Keratinocyte (primary cell): ENCODE measurements around the gene AP3D1. TPM values are rescaled to one million over a fixed set of nuclear protein-coding genes. Genes with fewer than 3 reads are reported as not detected.

Source experiments
- DNase-seq: peaks from one replicate; pipeline ENCODE4 v3.0.0-alpha.2; 2011; ENCODE audit warnings: low read depth, missing footprints, low spot score
- FAIRE-seq: peaks from 2 replicates; lab custom pipeline; 2011; peaks lifted over from hg19 to GRCh38; lab: Jason Lieb, UNC
- H2AFZ ChIP-seq: 2 replicates; pipeline ENCODE4 v1.6.0; 2012; ENCODE audit warnings: low read length, control low read depth, inconsistent platforms; ENCODE audit not compliant: control insufficient read depth
- H3K27ac ChIP-seq: 2 replicates; pipeline ENCODE4 v1.5.1; 2011; ENCODE audit warnings: low read length; ENCODE audit not compliant: control insufficient read depth, insufficient read depth
- H3K27me3 ChIP-seq: 3 replicates; pipeline ENCODE4 v1.6.0; 2011; ENCODE audit warnings: low read length; ENCODE audit not compliant: control insufficient read depth, insufficient read depth; ENCODE audit errors: extremely low read depth
- H3K36me3 ChIP-seq, 2 experiments: 2 replicates in 1 of 2; 3 replicates in 1 of 2; pipeline ENCODE4 v1.5.1; 2011; ENCODE audit warnings: low read length in 2 of 2, mild to moderate bottlenecking in 1 of 2; ENCODE audit not compliant: control insufficient read depth in 2 of 2, insufficient read depth in 2 of 2; ENCODE audit errors: extremely low read depth in 1 of 2
- H3K4me1 ChIP-seq: 3 replicates; pipeline ENCODE4 v1.5.1; 2011; ENCODE audit warnings: low read length; ENCODE audit not compliant: control insufficient read depth, insufficient read depth; ENCODE audit errors: extremely low read depth
- H3K4me2 ChIP-seq: 3 replicates; pipeline ENCODE4 v1.6.0; 2011; ENCODE audit warnings: low read depth, low read length; ENCODE audit not compliant: control insufficient read depth, insufficient read depth; ENCODE audit errors: extremely low read depth
- H3K4me3 ChIP-seq, 3 experiments: fragments of 200-600 bp in 1 of 3; sonication (generic) in 1 of 3; 2 replicates in 2 of 3; 3 replicates in 1 of 3; pipeline ENCODE4 v1.5.1; 2011 to 2016; ENCODE audit warnings: low read length in 3 of 3, mild to moderate bottlenecking in 3 of 3, control low read depth in 2 of 3, inconsistent platforms in 1 of 3, low read depth in 1 of 3, mixed read lengths in 1 of 3, mixed run types in 1 of 3, moderate library complexity in 1 of 3; ENCODE audit not compliant: control insufficient read depth in 2 of 3, insufficient read depth in 2 of 3; ENCODE audit errors: extremely low read depth in 1 of 3
- H3K79me2 ChIP-seq: 2 replicates; pipeline ENCODE4 v1.6.0; 2012; ENCODE audit warnings: low read length; ENCODE audit not compliant: control insufficient read depth, insufficient read depth
- H3K9ac ChIP-seq: 3 replicates; pipeline ENCODE4 v1.6.0; 2011; ENCODE audit warnings: low read length; ENCODE audit not compliant: control insufficient read depth, insufficient read depth; ENCODE audit errors: extremely low read depth
- H3K9me1 ChIP-seq: 3 replicates; pipeline ENCODE4 v1.6.0; 2011; ENCODE audit warnings: low read length; ENCODE audit not compliant: control insufficient read depth, insufficient read depth; ENCODE audit errors: extremely low read depth
- H3K9me3 ChIP-seq: 2 replicates; pipeline ENCODE4 v1.5.1; 2012; ENCODE audit warnings: low read depth, low read length; ENCODE audit not compliant: control insufficient read depth
- H4K20me1 ChIP-seq: 3 replicates; pipeline ENCODE4 v1.6.0; 2011; ENCODE audit warnings: low read length; ENCODE audit not compliant: control insufficient read depth, insufficient read depth; ENCODE audit errors: extremely low read depth
- EZH2 ChIP-seq: IDR thresholded peaks from one replicate; pipeline ENCODE4 v1.6.1; 2012; ENCODE audit warnings: inconsistent platforms, mild to moderate bottlenecking, low read length, moderate library complexity
- dilution Hi-C: fragments of 300-500 bp; cut with MboI; formaldehyde crosslinking; loops from one replicate; pipeline ENCODE4 v1.7.0; 2020; ENCODE audit warnings: low sequenced_read_pairs; ENCODE audit not compliant: extremely low pct_ligation_motif_present
- polyA plus RNA-seq, 5 experiments: library from polyadenylated mRNA; depleted of rRNA in 3 of 5; stranded (reverse) in 3 of 5; stranded (forward) in 1 of 5; unstranded in 1 of 5; fragments of >200 nt; gene quantifications; 1 replicate in 1 of 5; 2 replicates in 3 of 5; 3 replicates in 1 of 5; pipeline versions ENCODE4 v1.2.1 to v1.2.3, GENCODE V29; 2011 to 2012; ENCODE audit warnings: missing spikeins in 2 of 5, low read depth in 1 of 5, low replicate concordance in 1 of 5
- TF ChIP-seq, protein P1 (sequence below), 3 experiments: IDR thresholded peaks in 1 of 3; conservative IDR thresholded peaks in 1 of 3; optimal IDR thresholded peaks in 1 of 3; 2 replicates in 2 of 3; 3 replicates in 1 of 3; pipeline versions ENCODE3 to v1.5.1; 2011; ENCODE audit warnings: low read length in 3 of 3, mild to moderate bottlenecking in 3 of 3, moderate library complexity in 2 of 3, control low read depth in 1 of 3, inconsistent platforms in 1 of 3; ENCODE audit not compliant: insufficient read depth in 2 of 3; ENCODE audit errors: extremely low read depth in 1 of 3

The AP3D1 gene
- polyA plus RNA-seq, 1 donor (not counting 4 experiments of a cell fraction or from before 2014, with no cell fraction given) = 56.1 TPM

DNA sequence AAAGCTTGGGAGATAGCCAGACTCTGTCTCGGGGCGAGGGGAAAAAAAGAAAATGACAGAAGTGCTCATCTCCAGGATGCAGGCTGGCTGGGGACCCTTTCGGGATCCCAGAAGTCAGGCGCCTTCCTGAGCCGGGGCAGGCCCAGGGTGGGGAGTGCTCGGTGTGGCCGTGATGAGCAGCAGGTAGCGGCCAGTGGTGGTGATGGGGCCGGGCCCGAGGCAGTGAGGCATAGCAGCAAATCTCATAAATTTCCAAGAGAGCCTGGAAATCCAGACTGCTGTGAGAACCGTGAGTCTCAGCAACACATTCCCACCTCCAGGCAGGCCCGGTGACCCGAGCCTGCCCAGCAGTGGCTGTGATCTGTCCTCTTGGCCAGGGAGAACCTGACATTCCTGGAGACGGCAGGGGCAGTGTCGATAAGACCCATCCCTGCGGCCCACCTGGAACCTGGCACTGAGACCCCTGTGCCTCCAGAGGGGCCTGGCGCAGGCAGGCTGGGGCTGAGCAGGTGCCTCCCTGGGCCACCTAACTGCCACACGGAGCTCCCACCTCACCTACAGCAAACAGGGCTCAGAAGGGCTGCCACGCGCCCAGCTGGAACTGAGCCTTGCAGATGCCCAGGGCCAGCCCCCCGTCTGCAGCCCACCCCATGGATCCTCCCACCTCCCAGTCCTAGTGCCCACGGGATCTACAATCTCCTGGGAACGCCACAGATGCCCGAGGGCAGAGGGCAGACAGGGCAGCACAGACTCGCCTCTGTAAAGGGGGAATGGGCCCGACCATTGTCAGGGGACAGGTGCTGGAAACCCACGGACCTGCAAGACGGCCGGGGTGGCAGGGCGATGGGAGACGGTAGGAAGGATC, 31.2 kb downstream of the AP3D1 start:
- FAIRE-seq = no peak
- TF ChIP-seq, protein P1, sequence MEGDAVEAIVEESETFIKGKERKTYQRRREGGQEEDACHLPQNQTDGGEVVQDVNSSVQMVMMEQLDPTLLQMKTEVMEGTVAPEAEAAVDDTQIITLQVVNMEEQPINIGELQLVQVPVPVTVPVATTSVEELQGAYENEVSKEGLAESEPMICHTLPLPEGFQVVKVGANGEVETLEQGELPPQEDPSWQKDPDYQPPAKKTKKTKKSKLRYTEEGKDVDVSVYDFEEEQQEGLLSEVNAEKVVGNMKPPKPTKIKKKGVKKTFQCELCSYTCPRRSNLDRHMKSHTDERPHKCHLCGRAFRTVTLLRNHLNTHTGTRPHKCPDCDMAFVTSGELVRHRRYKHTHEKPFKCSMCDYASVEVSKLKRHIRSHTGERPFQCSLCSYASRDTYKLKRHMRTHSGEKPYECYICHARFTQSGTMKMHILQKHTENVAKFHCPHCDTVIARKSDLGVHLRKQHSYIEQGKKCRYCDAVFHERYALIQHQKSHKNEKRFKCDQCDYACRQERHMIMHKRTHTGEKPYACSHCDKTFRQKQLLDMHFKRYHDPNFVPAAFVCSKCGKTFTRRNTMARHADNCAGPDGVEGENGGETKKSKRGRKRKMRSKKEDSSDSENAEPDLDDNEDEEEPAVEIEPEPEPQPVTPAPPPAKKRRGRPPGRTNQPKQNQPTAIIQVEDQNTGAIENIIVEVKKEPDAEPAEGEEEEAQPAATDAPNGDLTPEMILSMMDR (optimal IDR thresholded peaks at IDR 0.05 in 1 of 3, IDR thresholded peaks at IDR 0.05 in 1 of 3, conservative IDR thresholded peaks at IDR 0.05 in 1 of 3; ENCODE audit: extremely low read depth in 1 of 3, insufficient read depth in 2 of 3, low read length in 3 of 3) = no peak
- TF ChIP-seq EZH2 = no peak
- H3K4me1 ChIP-seq = no peaks in the 10 kb centered on the region
- no peak overlapping the region for H3K4me2 ChIP-seq
- no peak for DNase-seq
- no peaks in the 10 kb centered on the region for H4K20me1 ChIP-seq
- no peaks in the 10 kb centered on the region for H3K9me3 ChIP-seq
- H3K9ac ChIP-seq = no peak overlapping the region
- H3K27me3 ChIP-seq = no peaks in the 10 kb centered on the region
- H3K4me3 ChIP-seq = no peak overlapping the region
- peaks cover 50 to 58% of the 10 kb centered on the region in 2 experiments for H3K36me3 ChIP-seq
- dilution Hi-C loops = no loop called here
- peaks cover 2% of the 10 kb centered on the region for H3K79me2 ChIP-seq
- H3K9me1 ChIP-seq = no peaks in the 10 kb centered on the region
- H3K27ac ChIP-seq = no peak overlapping the region
- H2AFZ ChIP-seq = no peak overlapping the region

- no peaks in the 10 kb centered on the region for H3K27me3 ChIP-seq
- no peak overlapping the region for H2AFZ ChIP-seq
- H3K79me2 ChIP-seq = peaks cover 2% of the 10 kb centered on the region
- H3K9ac ChIP-seq = no peak overlapping the region
- H3K36me3 ChIP-seq = peaks cover 60 to 61% of the 10 kb centered on the region in 2 experiments
- TF ChIP-seq EZH2 = no peak
- TF ChIP-seq, protein P1 (optimal IDR thresholded peaks at IDR 0.05 in 1 of 3, IDR thresholded peaks at IDR 0.05 in 1 of 3, conservative IDR thresholded peaks at IDR 0.05 in 1 of 3; ENCODE audit: extremely low read depth in 1 of 3, insufficient read depth in 2 of 3, low read length in 3 of 3) = no peak
- H3K4me2 ChIP-seq = no peak overlapping the region
- H3K27ac ChIP-seq = no peak overlapping the region
- no peaks in the 10 kb centered on the region for H3K9me1 ChIP-seq
- no peak overlapping the region for H3K4me3 ChIP-seq
- FAIRE-seq (no peak), DNase-seq (no peak)
- dilution Hi-C loops = no loop called here
- H4K20me1 ChIP-seq = no peaks in the 10 kb centered on the region
- H3K9me3 ChIP-seq = no peaks in the 10 kb centered on the region
- no peaks in the 10 kb centered on the region for H3K4me1 ChIP-seq
Measured at GRCh38 chr19:2118438-2118837, 32.9 kb downstream of the AP3D1 start.
